ENCODE data around the gene TMPRSS9.
"Not testable (repeated sequence)": the region's sequence is repeated elsewhere in the genome, so short reads cannot be mapped to it uniquely, and the experiment has no call there.

The TMPRSS9 gene

DNA sequence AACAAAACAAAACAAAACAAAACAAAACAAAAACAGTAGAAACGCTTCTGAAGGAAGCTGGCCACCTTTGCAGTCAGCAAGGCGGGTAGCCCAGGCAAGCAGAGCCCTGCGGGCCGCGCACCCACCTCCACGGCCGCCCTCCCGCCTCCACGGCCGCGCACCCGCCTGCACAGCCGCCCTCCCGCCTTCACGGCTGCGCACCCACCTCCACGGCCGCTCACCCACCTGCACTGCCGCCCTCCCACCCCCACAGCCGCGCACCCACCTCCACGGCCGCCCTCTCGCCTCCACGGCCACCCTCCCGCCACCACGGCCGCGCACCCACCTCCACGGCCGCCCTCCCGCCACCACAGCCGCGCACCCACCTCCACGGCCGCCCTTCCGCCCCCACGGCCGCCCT, 76.3 kb downstream of the TMPRSS9 start:
- DNase-seq (ENCODE audit: low spot score) = no peak

DNA sequence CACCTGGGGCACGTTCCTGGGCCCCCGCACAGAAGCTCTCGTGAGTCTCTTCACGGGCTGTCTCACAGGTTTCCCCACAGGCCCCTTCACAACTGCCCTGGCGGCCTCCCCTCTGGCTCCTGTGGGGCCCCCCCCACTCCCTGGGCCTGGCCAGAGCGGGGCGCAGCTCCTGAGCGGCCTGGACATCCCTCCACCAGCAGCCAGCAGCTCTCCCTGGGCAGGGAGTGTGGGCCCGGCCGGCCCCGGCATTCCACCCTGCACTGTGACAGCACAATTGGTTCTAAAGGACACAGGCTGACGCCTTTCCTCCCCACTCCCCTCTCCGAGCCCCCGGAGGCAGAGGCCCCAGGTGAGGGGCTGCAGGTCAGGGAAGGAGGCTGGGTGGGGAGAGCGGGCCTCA, 76.9 kb downstream of the TMPRSS9 start:
- no peak for DNase-seq (ENCODE audit: low spot score)

DNA sequence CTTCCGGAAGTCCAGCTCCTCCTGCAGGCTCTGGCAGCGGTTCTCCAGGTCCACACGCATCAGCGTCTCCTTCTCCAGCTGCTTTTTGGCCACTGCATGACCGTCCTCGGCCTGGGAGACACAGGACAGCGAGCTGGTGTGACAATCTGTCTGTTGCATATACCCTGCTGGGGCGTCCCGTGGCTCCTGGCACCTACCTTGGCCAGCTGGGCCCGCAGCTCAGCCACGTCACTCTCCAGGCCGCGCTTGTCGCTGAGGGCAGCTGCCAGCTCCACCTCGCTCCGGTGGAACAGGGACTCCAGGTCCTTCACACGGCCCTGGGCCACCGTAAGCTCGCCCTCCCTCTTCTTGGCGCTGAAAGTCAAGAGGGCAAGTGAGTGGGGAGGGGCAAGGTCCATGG, 78.1 kb downstream of the TMPRSS9 start:
- DNase-seq (ENCODE audit: low spot score) = no peak

DNA sequence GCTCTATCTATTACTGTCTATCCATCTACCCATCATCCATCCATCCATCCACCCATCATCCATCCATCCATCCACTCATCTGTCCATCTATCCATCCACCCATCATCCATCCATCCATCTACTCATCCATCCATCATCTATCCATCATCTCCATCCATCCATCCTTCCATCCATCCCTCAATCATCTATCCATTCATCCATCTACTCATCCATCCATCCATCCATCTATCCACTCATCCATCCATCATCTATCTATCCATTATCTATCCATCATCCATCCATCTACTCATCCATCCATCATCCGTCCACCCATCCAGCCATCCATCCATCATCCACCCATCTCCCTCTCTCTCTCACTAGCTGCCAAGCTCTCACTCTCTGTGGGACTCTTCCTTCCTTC, 80.5 kb downstream of the TMPRSS9 start:
- no peak for DNase-seq (ENCODE audit: low spot score)

DNA sequence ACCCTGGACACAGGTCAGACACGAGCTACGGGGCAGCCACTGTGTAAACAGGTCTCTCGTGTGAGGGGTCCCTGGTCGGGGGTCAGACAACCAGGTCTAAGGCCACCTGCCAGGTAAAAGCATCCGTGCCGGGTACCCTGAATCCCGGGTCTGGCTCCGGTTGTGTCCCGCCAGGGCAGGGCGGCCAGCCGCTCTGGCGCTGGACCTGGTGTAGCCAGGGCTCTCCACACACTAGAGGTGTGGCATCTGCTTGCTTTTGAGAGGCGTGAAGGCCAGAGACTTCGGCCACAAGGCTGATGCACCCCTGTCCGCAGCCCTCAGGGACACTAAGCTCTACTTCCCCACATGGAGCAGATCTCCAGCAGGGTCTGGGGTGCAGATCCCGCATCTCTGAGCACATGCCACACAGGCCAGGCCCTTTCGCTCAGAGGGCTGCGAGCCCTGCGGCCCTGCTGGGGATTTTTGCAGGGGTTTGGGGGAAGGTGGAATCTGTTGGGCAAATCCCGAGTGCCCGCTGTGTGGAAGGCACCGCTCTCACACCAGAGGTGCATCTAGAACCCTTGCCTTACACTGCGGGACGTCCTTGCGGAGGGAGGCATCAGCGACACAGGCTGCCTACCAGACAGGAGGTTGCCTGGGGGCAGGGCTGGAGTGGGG, 81.2 kb downstream of the TMPRSS9 start:
- DNase-seq (ENCODE audit: low spot score) = no peak

DNA sequence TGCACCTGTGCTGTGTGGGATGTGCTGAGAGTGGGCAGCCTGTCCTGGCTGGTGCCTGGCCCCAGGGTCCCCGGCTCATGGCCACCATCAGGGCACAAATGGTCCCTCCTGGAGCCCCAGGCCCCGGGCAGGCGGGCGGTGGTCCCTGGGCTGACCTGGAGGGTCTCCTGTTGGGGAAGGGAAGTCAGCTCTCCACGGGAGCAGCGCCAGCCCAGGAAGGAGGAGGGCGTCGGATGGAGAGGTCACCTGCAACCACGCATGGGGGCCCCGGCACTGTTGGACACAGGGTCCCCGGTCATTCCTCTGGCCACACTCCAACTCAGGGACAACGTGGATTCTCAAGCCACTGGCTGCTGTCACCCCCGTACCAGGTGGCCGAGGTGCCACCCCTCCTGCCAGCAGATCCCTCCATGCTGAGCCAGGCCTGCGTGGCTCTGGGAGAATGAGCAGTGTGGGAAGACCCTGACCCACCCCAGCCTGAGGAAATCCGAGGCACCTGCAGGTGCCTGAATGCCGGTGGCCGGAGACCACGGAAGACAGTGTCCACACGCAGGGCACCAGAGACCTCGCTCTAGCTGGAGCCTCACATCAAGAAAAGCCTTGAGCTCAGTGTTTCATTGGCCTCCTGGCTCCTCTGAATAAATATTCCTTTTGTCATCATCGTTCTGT, 83.2 kb downstream of the TMPRSS9 start:
- DNase-seq (ENCODE audit: low spot score) = no peak

DNA sequence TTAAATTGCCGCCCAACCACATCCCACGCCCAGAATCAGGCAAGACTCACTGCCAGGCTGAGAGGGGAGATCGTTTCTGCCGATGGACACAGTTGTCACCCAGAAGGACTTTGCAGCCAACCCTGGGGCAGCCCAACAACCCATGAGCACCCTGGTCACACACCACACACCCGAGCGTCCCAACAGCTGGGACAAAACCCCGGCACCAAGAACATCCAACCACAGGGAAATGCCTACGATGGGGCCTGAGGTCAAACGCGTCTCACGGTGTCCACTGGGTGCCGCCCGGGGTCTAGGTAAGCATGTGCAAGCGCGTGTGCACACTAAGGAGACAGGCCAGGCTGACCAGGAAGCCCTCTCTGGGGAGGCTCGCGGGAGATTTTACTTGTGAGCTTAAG, 83.7 kb downstream of the TMPRSS9 start:
- DNase-seq (ENCODE audit: low spot score) = no peak

DNA sequence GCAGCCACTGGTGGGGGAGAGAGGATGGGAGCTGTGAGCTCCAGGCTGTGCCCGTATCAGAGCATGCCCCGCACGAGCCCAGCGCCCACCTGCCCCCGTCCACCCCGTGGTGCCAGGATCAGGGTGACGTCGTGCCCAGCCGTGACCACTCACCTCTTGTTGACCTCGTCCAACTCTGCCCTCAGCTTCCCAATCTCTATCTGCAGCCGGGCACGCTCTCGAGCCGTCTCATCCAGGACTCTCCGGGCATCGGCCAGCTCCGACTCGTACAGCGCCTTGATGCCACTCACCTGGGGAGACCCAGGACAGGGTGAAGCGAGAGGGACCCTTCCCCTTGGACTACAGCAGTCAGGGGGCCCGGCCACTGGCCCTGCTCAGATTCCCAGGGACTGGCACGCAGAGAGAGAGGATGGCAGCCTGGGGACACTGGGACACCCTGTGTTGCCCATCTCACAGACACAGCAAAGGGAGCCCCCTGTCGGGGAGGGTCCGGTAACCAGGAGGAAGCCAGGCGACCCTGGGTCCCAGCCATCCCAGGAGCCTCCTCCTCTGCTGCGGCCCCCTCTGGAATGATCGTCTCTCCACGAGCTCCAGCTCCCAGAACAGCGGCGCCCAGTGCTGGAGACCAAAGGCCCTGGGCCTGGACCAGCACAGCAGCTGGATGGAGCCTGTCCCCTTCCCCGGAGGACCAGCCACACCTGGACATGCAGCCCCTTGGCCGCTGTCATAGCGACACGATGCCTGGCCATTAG, 84.4 kb downstream of the TMPRSS9 start:
- no peak for DNase-seq (ENCODE audit: low spot score)

DNA sequence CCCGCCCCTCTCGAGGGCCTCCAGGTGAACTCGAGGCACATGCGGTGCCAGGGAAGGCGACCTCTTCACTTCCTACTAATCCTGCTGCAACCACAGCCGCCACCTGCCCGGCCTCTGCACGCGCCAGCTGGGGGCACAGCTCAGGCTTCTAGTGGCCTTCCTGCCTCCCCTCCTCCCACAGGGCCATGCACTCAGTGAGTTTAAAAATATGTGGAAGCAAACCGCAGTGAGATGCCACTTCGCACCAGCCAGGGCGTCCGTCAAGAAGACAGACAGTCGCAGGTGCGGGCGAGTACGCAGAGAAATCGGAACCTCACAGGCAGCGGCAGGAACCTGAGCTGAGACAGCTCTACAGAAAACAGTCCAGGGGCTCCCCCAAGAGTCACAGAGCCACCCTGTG, 86.3 kb downstream of the TMPRSS9 start:
- DNase-seq (ENCODE audit: low spot score) = no peak

DNA sequence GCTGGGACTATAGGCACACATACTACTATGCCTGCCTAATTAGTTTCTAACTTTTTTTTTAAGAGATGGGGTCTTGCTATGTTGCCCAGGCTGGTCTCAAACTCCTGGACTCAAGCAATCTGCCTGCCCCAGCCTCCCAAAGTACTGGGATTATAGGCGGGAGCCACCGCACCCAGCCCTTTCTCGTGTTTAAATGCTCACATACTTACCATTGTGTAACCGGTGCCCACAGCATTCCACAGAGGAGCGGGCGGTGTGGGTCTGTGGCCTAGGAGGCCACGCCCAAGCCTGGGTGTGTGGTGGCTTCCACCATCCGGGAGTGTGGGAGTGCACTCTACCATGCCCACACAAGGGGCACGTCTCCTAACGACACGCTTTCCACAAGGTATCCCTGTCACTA, 89.0 kb downstream of the TMPRSS9 start:
- no peak for DNase-seq (ENCODE audit: low spot score)

DNA sequence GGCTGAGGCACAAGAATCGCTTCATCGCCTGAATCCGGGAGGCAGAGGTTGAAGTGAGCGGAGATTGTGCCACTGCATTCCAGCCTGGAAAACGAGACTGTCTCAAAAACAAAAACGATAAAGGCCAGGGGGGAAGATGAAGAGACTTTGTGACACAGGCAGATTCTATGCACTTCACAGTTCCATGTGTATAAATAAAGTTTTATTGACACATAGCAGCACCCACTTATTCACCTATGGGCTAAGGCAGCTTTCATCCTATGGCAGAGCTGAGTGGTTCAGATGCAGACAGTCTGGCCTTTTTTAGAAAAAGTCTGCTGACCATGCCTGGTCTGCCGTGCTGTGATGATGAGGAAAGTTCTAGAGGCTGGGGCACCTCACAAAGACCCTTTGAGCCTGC, 91.1 kb downstream of the TMPRSS9 start:
- no peak for DNase-seq (ENCODE audit: low spot score)

DNA sequence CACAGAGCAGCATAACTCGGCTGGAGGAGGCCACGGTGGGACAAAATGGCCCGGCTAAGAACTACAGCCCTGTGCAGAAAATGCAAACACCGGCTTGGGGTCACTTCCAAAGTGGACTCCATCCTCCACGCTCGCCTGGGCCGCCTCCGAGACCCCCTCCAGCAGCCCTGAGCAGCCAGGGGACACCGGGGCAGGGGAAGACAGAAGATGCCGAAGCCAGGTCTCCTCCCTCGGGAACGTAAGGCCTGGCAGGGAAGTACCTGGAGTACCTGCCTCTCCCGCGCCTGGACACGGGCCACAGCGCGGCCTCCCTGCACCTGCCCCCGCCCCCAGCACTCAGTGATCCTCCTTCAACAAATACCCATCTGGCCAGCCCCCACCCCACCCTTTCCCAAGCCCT, 91.7 kb downstream of the TMPRSS9 start:
- no peak for DNase-seq (ENCODE audit: low spot score)

DNA sequence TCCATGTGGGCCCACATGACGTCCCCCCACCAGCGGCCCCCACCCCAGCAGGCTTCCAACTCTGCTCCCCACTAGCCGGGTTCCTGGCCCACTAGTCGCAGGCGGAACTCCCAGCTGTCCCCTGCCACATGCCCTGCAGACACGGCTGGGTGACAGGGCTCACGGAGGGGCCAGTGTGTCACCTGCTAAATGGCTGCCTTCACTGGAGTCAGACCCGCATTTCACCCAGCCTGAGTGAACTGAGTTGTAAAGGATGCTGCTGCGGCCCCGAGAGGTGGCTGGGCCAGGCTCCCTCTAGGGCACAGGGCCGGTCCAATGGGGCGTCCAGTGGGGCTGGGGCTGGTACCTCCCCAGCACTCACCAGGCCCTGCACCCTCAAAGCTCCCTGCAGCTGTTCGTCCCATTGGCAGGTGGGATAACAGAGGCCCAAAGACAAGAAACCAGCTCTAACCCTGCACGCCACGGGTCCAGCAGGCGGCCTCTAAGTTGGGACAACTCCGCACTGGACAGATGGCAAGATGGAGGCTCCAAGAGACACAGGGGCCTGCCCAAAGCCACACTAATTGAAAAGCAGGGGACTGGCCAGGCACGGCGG, 93.5 kb downstream of the TMPRSS9 start:
- no peak for DNase-seq (ENCODE audit: low spot score)

DNA sequence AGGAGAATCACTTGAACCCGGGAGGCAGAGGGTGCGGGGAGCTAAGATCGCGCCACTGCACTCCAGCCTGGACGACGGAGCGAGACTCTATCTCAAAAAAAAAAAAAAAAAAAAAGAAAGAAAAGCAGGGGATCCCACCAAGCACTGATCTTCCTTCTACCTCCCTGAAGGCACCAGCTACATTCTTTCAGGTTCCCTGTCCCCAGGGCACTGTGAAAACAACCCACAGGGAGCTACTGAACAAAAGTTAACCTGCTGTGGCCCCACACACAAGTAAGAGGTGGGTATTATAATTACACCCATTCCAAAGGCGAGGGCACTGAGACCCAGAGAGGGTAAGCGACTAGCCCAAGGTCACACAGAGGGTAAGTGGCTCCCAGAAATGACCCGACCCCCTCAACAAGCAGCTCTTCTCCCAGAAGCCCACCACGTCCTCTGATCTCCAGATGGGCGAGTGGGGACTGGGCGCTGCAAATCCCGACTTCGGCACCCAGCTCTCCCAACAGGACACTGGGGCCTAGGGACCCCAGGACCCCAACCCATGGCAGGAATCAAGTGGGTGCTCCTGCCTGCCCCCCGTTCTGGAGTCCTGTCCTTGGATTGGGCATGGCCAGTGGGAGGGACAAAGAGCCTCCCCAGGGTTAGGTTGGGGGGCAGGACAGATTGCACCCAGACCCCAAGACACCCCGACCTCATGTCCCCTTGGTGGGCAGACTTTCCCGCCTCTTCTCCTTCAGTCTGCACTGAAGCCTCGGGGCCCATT, 94.3 kb downstream of the TMPRSS9 start:
- no peak for DNase-seq (ENCODE audit: low spot score)

DNA sequence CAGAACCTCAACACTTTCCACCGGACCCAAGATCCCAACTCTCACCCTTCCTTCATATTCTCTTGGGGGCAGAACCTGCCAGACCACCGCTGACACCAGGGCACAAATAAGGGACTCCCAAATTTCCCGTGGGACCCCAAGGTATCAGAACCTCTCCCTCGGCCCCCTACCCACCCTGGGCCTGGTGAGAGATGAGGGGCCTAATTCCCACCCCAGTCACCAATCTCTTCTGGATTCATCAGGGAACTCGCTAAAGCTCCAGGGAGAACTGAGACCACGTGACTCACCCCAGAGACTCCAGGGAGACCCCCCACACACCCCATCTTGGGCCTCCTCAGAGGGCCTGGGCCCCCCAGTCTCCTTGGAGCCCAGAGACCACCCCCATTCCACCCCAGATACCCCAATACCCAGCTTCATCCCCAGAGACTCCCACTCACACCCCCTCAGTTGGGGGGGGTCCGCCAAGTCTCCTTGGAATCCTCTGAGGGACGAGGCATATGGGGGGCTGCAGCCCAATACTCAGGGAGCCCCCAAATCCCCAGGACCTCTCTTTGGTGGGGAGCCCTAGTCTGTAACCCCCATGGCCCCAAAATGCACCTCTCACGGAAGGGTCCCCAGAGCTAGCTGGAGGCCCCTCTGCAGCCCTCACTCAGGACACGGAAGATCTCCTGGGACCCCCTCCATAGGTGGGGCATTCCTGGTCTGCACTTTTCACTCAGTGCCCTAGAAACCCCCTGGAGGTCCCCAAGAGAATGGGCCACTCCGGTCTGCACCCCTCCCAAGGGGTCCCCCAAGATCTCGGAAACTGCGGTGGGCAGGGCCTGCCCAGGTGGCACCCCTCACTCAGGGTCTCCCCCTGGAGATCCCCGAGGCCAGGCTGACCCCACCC, 95.1 kb downstream of the TMPRSS9 start:
- no peak for DNase-seq (ENCODE audit: low spot score)

DNA sequence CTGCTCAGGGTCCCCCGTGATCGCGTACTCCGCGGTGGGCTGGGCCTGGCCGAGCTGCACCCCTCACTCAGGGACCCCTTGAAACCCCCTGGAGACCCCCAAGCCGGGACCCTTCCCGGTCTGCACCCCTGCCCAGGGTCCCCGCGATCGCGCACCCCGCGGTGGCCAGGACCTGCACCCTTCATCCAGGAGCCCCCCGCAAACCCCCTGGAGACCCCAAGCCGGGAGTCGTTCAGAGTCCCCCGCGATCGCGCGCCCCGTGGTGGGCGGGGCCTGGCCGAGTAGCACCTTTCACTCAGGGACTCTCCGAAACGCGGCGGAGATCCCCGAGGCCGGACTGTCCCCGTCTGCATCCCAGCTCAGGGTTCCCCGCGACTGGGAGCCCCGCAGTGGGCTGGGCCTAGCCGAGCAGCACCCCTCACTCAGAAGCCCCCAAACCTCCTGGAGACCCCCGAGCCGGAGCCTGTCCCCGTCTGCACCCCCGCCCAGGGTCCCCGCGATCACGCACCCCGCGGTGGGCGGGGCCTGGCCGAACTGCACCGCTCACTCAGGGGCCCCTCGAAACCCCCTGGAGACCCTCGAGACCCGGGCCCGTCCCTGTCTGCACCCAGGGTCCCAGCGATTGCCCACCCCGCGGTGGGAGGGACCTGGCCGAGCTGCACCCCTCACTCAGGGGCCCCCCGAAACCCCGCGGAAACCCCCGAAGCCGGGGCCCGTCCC, 95.9 kb downstream of the TMPRSS9 start:
- DNase-seq (ENCODE audit: low spot score) = peak; percentile 33

DNA sequence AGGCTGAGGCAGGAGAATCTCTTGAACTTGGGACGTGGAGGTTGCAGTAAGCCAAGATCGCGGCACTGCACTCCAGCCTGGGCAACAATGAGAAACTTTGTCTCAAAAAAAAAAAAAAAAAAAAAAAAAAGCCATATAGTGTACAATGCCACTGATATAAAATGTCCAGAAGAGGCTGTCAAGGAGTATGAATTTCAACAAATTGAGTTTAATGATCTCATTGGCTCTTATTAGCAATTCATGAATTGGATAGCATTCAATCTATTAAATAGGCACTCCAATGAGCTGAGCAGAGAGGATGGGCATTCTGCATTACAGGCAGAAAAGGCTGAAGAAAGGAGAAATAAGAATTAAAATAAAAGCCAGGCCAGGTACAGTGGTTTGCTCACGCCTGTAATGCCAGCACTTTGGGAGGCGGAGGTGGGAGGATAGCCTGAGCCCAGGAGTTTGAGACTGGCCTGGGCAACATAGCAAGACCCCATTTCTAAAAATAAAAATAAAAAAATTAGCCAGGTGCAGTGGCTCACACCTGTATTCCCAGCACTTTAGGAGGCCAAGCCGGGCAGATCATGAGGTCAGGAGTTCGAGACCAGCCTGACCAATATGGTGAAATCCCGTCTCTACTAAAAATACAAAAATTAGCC, 97.5 kb downstream of the TMPRSS9 start:
- no peak for DNase-seq (ENCODE audit: low spot score)

DNA sequence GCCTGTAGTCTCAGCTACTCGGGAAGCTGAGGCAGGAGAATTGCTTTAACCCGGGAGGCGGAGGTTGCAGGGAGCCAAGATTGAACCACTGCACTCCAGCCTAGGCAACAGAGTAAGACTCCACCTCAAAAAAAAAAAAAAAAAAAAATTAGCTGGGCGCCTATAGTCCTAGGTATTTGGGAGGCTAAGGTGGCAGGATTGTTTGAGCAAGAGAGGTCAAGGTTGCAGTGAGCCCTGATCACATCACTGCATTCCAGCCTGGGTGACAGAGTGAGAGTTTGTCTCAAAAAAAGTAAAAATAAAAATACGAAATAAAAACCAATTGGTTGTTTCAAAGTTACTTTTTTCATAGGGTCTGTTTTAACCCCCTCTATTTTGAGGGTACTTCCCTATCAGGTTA, 98.0 kb downstream of the TMPRSS9 start:
- no peak for DNase-seq (ENCODE audit: low spot score)

DNA sequence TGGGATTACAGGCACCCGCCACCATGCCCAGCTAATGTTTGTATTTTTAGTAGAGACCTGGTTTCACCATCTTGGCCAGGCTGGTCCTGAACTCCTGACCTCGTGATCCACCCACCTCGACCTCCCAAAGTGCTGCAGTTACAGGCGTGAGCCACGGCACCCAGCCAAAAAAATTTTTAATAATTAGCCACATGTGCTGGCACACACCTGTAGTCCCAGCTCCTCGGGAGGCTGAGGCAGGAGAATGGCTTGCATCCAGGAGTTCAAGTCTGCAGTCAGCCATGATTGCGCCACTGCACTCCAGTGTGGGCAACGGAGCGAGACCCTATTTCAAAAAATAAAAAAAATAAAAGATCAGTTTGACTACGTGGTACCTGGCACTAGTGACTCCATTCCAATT, 98.7 kb downstream of the TMPRSS9 start:
- not testable (repeated sequence) for DNase-seq (ENCODE audit: low spot score)

DNA sequence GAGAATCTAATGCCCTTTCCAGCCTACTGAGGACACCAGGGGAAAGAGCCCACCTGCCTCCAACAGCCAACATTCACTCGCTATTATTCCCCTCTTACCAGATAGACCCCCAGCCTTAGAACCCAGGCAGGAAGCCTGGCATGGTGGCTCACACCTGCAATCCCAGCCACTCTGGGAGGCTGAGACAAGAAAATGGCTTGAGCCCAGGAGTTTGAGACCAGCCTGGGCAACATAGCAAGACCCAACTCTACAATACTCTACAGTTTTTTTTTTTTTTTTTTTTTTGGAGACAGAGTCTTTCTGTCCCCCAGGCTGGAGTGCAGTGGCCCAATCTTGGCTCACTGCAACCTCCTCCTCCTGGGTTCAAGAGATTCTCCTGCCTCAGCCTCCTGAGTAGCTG, 100.2 kb downstream of the TMPRSS9 start:
- DNase-seq (ENCODE audit: low spot score) = no peak

Data from CD4-positive, alpha-beta T cell treated with Interleukin-15 for 4 hours (primary cell).